ENCODE measurements around the gene TRIM71.

The TRIM71 gene

DNA sequence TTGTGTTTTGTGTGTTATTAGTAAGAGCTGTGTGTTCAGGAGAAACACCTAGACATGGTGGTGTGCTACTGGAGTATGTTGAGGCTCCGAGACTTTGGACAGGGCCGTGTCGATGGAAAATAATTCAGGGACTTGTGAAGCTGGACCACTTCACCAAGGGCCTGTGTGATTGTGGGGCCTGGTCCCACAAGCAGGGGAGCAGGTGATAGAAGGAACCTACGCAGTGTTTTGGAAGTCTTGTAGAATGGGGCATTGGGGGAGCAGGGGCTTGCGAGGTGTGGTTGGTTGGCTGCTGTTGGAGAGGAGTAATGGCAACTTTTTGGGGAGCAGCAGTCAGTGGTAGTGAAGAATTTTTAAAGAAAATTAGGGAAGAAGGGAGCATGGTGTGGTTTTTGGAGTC, 48.7 kb downstream of the TRIM71 start:
- DNase-seq (ENCODE audit: low read depth), result no peak

DNA sequence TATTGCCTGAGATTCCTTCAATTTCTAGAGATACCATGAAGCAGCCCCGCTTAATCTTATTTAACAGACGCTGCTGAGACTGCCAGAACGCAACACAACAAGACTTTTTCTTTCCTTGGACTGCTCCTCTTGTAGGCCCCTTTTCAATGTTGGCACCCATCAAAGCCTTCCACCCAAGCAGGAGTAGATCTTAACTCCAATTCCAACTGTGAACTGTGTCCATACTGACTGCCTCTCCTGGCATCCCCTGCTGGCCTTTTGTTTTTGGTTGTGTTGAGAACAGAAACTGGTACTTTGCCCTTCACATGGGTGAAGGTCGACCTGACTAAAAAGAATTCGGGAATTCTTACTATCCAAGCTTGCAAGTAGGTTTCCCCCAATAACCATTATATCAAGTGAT, 50.2 kb downstream of the TRIM71 start:
- no peak for DNase-seq (ENCODE audit: low read depth)

DNA sequence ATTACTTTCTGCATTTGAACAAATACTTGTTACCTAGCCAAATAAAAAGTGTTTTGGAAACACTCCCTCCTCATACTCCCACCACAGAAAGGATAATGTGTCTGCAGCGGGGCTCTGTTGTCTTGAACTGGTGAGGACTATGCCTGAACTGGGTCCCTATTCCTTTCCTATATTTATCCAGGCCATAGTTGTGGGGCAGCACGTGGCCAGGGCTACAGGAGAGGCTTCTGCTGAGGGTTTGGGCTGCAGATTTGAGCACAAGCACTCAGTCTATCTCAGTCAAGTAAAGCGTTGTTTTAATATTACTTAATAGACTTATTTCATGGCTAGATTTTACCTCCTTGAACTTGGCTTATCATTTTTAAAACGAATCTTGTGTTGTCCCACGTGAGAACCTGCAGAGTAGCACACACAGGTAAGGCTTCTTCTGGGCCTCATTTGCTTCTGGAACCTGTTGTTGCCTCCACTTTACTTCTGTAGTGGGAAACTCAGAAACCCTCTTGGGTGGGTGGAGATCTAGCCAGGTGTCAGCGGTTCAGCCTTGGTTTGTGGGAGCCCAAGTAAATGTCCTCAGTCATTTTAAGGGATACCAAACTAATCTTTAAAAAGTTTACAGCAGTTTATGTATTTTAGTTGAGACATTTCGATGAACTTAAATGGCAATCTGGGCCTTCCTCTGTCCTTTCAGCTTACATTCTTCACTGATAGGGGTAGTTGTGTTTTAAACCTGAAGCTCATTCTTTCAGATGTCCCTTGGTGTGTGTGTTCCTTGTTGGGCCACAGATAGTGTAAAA, 51.1 kb downstream of the TRIM71 start:
- DNase-seq (ENCODE audit: low read depth), result no peak

DNA sequence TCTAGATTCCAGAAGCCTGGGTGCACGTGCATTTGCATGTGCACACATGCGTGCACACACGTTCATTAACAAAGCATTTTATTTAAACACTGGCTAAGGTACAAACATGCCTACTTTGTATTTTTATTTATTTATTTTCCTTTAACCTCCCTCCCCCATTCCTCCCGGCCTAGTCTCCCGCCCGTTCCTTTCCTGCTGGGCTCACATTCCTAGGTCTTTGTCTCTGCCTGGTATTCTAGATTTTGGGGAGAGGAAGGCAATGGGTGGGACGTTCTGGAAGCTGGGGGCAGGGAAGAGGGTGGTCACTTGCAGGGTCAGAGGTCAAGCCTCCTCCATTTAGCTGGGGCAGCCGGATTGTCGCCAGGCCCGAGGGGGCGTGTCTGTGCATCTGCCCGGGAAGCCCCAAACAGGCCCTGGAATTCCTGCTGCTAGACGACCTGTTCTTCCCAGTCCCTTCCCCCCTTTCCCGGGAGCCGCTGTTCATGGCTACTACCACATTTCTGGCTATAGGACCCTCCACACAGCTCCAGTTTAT, 51.8 kb downstream of the TRIM71 start:
- DNase-seq (ENCODE audit: low read depth), result no peak

DNA sequence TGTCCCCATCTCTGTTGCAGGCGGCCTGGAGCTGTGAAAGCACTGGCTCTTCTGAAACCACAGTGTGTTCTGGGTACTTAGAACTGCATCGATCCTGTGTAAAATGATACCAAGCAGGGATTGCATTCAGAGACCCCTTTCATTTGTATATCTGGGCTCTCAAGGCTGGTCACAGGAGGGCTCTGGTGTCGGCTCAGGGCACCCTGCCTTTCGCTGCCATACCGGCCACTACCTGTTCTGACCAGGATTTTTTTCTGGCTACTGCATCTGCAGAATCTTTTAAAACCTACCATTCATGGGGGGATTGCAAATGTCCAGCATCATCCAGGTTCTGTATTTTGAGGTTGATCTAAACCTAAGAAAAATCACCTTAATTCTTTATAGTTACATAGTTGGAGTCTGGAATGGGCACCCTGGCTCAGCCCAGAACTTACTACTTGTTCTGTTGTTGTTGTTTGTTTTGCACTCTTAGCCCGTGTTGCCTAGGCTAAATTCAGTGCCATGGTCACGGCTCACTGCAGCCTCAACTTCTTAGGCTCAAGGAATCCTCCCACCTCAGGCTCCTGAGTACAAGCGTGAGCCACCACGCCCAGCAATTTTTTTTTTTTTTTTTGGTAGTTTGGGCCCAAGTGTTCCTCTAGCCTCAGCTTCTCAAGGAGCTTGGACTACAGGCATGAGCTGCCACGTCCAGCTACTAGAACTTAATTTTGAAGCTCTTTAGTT, 52.7 kb downstream of the TRIM71 start:
- no peak for DNase-seq (ENCODE audit: low read depth)

DNA sequence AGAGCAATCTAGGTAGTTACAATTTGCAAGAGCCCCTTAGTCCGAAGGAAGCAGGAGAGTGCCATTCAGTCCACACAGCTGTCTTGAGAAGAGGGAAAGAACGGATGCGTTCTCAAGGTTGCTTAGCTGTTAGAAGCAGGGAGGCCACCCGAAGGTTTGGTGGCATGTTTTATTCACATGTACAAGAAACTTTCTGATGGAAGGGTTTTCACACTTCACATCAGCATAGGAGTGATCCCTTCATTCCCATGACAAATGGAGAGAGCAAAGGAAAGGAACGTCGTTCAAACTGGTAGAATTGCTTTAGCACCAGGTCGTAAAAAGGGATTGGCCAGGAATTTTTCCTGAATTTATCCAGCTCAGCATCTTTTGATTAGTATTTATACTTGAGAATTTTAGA, 53.5 kb downstream of the TRIM71 start:
- DNase-seq (ENCODE audit: low read depth), result no peak

DNA sequence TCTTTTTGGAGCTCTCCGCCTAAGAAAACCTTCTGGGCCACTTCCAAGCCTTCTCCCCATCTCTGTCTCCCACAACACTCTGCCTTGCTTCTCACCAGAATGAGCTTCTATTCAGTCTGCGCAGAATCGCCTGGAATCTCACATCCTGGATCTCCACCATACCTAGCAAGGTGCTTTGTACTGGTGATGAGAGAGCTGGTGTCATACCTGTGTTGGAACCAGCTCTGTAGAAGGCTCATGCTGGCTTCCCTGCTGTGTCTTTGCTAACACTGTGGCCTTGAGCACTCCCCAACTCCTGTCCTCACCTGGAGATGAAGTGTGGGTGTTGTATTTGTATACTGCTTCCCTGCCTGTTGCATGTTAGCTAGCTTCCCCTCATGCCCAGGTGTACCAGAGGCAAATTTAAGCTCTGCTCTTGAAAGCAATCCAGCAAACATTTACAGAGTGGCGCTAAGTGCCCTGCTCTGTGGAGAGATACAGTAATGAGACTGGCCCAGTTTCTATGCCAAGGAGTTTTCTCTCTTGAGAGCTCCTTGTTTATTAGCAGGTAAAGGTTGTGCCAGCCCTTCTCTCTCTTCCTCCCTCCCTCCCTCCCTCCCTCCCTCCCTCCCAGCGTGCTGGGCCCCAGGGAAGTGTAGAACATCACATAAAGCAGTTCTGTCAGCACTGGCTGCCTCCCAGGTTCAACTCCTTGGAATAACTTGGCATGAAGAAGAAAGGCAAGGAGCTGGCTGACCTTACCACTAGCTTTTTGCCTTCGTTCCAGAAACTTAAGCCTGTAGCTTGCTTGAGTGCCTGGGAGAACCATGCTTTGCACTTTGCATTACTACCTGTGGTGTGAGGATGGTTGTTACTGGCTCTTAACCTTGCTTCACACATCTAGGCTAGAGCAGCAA, 54.9 kb downstream of the TRIM71 start:
- DNase-seq (ENCODE audit: low read depth), result no peak

DNA sequence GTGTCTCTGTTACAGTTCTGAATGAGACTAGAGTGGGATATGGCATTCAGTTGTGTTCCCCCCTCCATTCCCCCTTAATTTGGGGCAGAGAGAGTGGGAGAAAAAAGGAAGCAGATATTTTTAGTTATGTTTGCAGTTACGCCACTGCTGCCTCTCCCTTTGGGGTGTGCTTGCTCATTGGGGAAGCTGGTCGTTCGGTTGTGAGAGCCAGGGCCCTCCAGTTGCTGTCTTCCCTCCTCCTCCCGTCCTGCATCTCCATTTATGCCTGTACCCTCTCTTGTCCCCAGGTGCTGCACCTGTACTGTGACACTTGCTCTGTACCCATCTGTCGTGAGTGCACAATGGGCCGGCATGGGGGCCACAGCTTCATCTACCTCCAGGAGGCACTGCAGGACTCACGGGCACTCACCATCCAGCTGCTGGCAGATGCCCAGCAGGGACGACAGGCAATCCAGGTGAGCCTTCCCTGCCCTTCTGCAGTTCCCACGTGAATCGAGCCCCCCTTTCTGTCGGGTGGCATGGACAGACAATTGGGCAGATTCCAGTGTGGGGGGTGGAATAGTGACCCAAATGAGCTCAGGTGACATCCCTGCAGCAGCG, 55.8 kb downstream of the TRIM71 start:
- no peak for DNase-seq (ENCODE audit: low read depth)

DNA sequence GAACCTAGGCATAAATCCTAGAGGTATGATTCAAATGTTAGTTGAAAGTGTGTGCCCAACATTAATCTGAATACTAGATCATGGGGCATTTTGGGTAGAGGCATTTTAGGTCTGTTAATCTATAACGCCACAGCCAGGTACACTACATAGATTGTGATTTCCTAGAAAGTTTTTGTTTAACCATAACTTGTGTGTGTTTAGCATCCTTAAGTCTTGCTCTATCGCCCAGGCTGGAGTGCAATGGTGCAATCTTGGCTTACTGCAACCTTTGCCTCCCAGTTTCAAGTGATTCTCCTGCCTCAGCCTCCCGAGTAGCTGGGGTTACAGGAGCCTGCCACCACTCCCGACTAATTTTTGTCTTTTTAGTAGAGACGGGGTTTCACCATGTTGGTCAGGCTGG, 59.1 kb downstream of the TRIM71 start:
- no peak for DNase-seq (ENCODE audit: low read depth)

DNA sequence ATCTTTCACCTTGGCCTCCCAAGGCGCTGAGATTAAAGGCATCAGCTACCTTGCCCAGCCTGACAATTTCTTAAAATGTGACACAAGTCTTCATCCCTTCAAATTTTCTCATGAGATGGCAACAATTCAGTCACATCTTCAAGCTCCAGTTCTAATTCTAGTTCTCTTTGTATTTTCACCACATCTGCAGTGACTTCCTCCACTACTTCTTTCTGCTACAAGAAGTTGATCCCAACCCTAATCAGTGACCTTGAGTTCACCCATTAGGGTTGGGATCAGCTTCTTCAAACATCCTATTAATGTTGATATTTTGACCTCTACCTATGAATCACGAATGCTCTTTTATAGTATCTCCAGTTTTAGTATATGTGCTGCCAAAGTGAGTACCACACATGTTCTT, 59.8 kb downstream of the TRIM71 start:
- DNase-seq (ENCODE audit: low read depth), result no peak

DNA sequence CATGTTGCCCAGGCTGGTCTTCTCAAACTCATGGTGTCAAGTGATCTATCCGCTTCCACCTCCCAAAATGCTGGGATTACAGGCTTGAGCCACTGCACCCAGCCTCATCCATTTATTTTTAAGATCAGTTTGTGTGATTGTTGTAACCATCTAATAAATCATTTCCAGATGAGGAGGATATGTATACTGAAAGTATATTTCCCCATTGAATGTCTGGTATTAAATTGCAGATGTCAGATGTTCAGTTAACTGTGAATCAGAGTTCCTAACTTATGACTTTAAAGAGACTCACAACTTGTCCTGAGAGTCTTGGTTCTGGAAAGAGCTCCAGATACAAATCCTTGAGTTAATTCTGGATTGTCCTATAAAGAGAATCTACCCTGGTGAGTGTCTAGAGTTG, 62.4 kb downstream of the TRIM71 start:
- peak; percentile 16 for DNase-seq (ENCODE audit: low read depth)

DNA sequence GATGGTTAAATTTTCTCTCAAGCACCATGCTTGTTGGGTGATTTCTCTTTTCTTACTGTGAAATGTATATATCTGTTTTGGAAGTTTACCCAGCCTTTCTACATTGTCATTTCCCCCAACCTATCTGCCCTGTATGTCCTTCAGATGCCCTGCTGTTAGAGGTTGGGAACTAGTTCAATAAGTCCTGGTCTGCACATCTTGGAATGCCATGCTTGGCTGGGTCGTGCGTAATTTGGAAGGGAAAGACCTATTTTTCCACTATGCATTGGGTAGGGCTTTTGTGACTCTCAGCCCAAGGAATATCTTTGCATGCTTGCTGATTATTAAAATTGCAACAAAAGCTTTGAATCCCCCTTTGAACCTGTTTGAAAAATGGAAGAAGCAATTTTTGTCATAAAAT, 63.8 kb downstream of the TRIM71 start:
- no peak for DNase-seq (ENCODE audit: low read depth)

DNA sequence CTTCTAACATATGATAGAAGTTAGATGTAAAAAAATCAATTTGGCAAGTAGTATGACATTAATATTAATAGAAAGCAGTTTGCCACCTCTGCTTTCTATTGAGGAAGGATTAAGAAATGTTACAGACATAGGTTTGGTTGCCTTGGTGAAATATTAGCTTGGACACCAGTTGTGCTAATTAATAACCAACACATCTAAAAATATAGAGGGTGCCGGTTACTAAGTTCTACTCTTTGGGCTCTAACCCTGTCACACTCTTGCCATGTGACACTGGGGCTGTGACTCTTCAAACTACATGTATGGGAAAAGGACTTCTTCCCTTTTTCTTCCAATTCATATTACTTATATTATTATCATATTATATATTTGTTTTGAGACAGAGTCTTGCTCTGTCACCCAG, 64.4 kb downstream of the TRIM71 start:
- DNase-seq (ENCODE audit: low read depth), result no peak

DNA sequence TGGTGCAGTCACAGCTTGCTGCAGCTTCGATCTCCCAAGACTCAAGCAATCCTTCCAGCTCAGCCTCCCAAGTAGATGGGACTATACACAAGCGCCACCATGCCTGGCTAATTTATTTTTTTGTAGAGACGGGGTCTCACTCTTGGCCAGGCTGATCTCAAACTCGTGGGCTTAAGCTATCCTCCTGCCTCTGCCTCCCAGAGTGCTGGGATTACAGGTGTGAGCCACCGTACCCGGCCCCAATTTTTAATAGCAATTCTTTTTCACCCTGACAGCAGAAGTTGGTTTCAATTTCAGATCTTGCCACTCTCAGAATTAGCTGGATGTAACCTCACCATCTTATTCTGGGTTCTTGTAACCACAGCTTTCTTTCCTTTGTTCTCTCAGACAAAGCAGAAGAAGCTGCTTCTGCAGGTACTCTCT, 64.8 kb downstream of the TRIM71 start:
- no peak for DNase-seq (ENCODE audit: low read depth)

DNA sequence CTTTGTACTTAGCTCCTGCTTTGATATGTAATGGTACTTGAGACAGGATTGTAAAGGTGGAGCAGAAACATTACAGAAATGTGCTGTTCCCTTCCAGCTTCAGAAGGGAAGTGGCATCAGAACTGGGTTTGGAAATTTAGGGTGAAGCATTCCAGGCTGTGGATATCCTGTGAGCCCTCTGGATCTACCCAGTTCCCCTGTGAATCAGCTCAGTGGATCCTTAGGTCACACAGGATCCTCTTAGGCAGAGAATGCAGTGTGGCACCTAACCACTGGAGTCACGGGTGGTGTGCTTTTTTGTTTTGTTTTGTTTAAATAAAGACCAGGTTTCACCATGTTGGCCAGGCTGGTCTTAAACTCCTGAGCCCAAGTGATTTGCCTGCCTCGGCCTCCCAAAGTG, 66.0 kb downstream of the TRIM71 start:
- DNase-seq (ENCODE audit: low read depth), result no peak

DNA sequence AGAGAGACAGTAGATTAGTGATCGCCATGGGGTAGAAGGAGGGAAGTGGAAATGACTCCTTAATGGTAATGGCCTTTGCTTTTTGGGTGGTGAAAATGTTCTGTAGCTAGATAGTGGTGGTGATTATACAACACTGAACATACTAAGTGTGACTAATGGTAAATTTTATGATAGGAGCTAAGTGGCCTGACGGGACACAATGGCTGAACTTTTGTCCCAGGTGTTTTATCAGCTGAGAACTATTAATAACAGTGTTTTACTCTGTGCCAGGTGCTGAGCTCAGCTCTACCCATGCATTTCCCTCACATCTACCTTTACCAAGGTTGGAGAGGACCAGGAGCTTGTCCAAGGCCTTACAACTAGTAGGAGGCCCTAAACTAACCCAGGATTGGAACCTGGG, 66.8 kb downstream of the TRIM71 start:
- no peak for DNase-seq (ENCODE audit: low read depth)

DNA sequence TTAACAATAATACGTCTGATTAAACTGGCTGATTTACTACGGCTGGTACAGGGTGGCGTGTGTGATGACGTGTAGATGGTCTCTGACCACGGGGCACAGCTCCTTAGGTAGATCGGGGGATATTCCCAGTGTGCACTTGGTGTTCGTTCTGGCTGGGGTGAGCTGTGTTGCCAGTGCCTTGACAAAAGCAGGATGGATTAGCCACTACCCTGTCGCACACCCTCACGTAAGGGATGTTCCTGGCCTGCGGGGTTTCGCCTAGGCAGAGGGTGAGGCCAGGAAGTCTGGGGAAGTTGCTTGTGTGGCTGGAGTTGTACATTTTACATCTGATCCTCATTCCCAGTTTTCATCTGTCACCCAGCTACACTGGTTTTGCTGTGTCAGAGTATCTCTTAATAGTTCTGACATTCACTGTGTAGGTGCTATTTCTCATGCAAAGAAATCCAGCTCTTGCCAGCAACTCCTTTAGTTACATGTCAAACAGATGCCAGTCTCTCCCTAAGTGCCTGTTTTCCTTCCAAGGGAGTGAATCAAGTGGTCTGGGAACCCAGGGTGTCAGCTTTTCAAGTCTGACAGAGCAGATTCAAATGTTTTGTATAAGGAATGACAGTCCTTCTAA, 67.6 kb downstream of the TRIM71 start:
- no peak for DNase-seq (ENCODE audit: low read depth)

DNA sequence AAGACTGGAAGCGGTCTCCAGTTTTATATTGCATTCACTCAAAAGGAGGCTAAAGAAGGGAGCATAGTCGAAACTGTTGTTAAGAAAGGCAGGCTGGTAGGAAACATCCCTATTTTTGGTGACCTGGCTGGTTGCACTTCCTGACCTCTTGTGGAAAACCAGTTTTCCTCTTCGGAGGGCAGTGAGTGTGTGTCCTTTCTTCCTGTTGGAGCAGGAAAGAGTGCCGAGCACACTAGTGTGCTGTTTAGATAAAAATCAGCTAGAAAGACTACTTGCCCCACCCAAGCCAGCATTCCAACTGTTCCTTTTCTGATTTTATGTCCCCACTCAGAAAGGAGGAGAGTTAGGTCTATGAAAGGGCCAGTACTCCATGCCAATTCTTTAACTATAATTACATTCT, 68.5 kb downstream of the TRIM71 start:
- no peak for DNase-seq (ENCODE audit: low read depth)

DNA sequence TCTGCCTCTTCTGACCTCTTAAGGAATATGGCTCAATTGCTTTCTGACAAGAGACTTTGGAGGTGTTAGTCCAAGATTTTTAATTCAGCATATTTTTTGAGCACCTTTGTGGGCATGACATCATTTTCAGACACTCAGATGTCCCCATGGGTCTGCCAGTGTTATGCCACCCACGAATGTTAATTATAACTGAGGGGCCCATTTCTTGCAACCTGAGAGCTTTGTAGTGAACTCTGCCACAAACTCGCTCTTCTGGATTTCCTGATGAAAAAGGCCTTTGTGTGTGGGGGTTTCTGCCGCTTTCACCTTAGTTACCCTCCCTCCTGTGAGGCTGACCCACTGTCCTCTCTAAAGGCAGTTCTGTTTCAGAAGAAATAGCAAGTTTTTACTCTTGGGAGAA, 69.1 kb downstream of the TRIM71 start:
- no peak for DNase-seq (ENCODE audit: low read depth)

DNA sequence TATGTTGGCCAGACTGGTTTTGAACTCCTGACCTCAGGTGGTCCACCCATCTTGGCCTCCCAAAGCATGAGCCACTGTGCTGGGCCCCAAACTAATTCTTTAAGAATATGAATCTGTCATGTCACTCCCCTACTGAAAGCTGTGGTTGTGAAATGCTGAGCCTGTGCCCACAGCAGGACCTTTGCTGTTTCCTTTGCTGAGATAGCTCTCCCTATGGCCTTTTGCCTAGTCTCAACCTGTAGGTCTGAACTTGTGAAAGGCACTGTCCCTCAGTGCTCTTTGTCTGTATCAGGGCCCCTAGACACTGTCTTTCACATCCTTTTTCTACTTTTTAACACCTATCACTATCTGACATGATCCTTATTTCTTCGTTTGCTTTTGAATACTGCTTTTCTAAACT, 70.9 kb downstream of the TRIM71 start:
- no peak for DNase-seq (ENCODE audit: low read depth)

DNA sequence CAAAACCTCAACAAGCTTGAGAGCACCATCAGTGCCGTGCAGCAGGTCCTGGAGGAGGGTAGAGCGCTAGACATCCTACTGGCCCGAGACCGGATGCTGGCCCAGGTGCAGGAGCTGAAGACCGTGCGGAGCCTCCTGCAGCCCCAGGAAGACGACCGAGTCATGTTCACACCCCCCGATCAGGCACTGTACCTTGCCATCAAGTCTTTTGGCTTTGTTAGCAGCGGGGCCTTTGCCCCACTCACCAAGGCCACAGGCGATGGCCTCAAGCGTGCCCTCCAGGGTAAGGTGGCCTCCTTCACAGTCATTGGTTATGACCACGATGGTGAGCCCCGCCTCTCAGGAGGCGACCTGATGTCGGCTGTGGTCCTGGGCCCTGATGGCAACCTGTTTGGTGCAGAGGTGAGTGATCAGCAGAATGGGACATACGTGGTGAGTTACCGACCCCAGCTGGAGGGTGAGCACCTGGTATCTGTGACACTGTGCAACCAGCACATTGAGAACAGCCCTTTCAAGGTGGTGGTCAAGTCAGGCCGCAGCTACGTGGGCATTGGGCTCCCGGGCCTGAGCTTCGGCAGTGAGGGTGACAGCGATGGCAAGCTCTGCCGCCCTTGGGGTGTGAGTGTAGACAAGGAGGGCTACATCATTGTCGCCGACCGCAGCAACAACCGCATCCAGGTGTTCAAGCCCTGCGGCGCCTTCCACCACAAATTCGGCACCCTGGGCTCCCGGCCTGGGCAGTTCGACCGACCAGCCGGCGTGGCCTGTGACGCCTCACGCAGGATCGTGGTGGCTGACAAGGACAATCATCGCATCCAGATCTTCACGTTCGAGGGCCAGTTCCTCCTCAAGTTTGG, 72.9 kb downstream of the TRIM71 start:
- DNase-seq (ENCODE audit: low read depth), result no peak

All from HS-5 (cell line).